Measurements from ENCODE around the gene TNFAIP1.
A peak's percentile ranks its signal among the peaks of the same experiment; 100 is the strongest.
"Not testable (repeated sequence)": the region's sequence is repeated elsewhere in the genome, so short reads cannot be mapped to it uniquely, and the experiment has no call there.

The TNFAIP1 gene

GRCh38 chr17:28325211-28325610 is 10.3 kb upstream of the TNFAIP1 start:
- DNase-seq, result no peak

DNA sequence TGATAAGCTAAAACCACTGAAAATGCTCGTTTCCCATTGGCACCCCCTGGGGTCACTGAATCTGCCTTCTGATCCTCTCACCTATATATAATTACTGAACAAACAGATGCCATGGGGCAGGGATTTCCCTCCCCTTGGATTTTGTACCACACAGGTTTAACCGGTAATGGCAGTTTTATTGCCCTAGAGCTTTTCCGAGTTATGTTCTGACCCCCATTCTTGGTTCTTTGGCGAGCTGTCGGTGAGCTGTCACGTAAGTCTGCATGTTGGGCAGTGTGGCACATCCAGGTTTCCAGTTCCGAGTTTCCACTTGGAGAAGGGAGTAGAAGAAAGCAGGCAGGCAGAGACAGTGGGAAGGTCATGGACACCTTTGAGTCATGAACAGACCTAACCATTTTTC is 9.4 kb upstream of the TNFAIP1 start:
- DNase-seq, result no peak

DNA sequence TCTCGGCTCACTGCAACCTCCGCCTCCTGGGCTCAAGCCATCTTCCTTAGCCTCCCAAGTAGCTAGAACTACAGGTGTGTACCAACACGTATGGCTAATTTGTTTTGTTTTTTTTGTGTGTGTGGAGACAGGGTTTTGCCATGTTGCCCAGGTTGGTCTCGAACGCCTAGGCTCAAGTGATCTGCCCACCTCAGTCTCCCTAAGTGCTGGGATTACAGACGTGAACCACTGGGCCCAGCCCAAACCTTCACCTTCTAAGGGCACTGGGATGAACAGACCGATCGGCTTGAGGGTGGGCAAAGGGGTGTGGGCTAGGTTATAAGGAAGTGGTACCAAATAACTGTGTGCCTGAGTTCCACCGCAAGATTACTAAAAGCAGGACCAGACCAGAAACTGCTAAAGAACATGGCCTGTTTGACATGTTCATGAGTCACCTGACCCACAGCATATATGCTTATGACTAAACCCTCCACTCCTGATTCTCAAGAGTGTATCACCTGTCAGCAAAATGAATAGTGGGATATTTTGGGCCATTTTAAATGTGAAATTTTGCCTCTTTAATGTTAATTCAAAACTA is 8.4 kb upstream of the TNFAIP1 start:
- no peak for DNase-seq

DNA sequence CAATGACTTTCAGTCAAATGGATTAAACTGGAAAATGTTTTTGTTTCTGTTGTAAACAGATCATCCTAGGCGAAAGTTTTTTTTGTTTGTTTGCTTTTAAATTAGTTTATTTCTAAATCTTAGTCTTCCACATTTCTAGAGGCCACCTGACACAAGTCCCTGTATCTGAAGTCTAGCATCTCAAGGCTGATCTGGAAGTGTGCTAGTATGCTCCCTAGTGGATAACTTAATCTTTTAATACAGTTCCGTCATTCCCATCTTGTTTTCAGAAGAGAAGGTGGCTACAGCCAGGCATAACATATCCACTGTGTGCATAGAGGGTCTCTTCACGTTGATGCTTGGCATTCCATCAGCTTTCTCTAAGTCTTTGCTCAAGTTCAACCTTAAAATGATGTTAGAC is 7.9 kb upstream of the TNFAIP1 start:
- DNase-seq, result no peak

- no peak for DNase-seq
Observed at GRCh38 chr17:28328325-28328724, 7.2 kb upstream of the TNFAIP1 start.

- DNase-seq, result no peak
Observed at GRCh38 chr17:28330671-28331070, 4.9 kb upstream of the TNFAIP1 start.

DNA sequence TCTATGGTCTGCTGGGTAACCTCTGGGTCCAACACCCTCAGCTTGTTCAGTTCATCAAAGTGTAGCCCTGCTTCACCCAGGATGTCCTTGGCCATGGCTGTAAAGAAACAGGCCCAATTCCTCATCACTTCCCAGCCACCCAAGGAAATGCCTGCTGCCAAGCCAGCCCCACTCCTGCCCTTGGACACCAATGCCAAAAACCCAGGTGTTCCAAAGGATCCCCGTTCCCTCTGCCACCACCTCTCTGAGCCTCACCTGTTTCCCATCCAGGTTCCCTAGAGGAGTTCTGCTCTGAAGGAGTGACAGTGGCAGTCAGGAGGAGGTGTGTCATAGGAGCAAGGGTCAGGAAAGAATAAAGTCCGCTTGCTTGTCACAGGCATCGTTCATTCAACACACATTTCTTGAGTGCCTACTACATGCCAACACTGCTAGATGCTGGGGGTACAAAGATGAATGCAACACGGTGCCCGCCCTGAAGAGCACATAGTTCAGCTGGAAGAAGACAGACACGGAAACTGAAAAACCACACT is 3.6 kb upstream of the TNFAIP1 start:
- DNase-seq, result no peak

DNA sequence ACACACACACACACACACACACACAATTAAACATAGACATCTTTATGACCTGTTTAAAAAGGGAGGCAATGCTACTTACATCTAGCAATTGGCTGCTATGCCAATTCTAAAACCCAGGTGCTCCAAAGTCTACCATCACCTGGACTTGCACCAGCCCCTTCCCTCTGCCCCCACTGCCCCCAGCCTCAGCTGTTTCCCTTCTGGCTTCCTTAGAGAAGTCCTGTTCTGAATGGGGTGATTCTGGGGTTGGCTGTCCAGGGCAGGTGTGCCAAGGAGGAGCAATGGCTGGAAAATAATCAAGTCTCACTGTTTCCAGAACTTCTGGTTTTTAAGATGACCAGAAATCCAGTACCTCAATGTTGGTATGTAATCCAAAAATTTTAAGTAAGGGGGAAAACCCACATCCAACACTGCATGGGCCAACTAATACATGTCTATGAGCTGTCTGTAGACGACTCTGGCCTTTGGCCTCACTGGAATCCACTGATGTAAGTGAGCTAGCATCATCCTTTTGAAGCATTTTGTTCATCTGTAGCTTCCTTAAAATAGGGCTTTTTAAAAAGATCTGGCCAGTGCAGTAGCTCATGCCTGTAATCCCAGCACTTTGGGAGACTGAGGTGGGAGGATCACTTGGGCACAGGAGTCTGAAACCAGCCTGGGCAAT is 2.3 kb upstream of the TNFAIP1 start:
- no peak for DNase-seq

DNA sequence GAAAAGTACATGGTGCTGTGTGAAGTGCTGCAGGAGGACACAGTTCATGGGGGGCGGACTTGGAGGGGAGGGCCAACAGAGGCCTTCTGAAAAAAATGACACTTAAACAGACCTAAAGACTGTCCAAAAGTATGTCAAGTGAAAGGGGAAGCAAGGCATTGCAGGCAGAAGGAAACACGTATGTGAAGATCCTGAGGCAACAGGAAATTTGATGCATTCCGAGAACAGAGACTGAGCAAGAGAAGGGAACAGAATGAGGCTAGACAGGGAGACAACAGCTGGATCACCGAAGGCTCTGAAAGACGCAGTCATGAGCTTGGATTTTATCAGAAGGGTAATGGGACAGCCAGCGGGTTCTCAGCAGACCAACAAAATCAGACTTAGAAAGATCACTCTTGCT is 1.4 kb upstream of the TNFAIP1 start:
- DNase-seq, result peak in 1 of 2 donors; percentile 18

DNA sequence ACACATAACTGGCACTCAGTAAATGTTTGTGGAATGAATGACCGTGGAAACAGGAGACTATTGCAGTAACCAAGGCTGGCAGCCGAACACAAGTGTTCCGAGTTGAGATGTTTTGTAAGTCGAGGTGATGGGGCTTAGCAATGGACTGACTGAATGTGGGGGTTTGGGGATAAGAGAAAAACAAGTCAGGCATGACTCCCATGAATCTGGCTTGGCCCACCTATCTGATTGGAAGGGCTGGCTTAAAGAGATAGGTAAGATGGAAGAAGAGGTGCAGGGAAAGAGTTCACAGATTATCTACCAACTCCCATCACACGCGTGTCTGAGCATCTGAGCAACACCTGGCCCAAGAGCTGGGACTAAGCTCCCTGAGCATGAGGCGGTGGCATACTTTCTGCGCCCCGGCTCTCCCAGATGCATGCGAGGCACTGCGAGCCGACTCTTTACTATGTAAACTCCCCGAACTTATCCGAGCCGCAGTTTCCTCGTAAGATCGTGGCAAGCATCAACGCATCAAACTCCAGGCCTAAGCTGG is 828 bp upstream of the TNFAIP1 start:
- DNase-seq, result no peak

- peak; percentile 21 to 46 for DNase-seq
Observed at GRCh38 chr17:28335959-28336871, 654 bp downstream of the TNFAIP1 start.

- no peak for DNase-seq
Observed at GRCh38 chr17:28338056-28338768, 2.7 kb downstream of the TNFAIP1 start.

- DNase-seq, result not testable (repeated sequence)
Observed at GRCh38 chr17:28338769-28339212, 3.2 kb downstream of the TNFAIP1 start.

GRCh38 chr17:28339431-28339830 is 3.9 kb downstream of the TNFAIP1 start:
- no peak for DNase-seq

DNA sequence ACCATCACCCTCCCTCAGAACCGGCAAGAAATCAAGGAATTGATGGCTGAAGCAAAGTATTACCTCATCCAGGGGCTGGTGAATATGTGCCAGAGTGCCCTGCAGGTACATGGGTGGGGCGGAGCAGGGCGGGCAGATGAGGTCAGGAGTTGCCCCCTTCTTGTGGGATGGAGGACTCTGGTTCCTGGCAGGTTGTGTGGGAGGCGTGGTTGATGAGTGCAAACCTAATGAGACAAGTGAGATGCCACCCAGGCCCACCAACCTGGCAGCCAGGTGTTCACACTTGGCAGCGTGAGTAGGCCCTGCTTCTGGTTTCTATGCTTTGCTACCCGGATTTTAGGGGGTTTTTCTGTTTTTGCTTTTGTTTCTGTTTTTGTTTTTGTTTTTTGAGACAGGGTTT is 4.8 kb downstream of the TNFAIP1 start:
- DNase-seq, result no peak

DNA sequence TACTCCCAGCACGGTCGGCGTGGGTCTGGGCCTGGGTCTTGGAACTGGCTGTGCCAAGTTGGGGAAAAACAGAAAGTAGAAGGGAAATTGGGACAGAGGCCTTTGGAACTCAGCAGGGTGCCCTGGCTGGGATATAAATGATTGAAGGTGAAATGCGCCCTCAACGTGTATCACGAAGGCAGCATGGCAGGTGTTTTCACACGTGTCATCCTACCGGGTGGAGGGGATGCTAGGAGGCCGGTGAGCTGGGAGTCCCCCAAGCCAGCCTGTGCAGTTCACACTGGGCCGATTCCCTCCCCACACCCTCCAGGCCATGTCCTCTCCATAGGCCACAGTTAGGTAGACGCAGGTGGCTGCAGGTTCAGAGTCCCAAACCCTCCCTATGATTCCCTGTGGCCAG is 6.0 kb downstream of the TNFAIP1 start:
- DNase-seq, result no peak

DNA sequence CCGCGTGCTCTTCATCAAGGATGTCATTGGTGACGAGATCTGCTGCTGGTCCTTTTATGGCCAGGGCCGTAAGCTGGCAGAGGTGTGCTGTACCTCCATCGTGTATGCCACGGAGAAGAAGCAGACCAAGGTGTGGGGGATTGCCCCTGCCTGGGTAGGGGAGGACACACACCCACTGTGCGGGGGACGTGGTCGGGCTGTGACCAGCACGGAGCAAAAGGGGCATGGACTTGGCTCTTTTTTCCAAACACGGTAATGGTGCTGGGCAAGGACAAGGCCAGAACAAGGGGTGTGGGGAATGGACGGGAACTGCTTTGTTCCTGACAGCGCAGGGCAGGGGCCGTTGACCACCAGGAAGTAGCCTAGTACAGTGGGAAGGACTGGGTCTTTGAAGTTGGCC is 6.8 kb downstream of the TNFAIP1 start:
- no peak for DNase-seq

DNA sequence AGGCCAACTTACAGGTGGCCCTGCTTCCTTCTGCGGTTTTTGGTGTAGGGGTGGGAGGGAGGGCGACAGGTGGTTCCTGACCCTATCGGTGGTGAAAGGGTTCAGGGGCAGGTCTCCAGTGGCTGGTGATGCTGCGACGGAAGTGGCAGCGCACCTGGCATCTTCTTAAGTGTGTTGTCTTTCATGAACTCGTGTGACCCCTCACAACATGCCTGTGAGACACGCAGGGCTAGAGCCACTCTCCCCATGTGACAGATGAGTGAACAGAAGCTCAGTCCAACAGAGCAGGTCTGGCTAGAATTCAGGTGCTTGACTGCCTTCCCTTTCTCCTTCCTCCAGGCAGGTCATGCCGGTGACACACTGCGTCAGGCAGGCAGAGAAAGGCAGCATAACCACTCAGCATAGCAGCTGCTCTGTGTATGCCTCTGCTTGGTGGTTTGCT is 8.0 kb downstream of the TNFAIP1 start:
- DNase-seq, result no peak

DNA sequence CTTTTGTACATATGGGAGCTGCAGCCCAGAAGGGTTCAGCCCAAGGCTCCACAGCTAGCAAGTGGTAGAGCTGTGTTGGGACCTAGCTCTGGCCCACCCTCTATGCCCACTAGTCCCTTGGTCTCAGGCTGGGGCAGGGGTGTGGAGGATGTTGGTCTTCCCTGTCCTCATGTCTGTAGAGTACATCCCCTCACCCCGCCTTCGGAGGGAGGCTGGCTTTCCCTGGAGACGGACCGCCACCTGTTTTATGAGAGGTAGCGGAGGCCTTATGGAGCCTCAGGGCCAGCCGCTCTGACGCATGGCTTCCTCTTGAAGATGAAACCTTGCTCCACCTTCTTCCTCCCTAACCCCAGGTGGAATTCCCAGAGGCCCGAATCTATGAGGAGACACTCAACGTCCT is 8.4 kb downstream of the TNFAIP1 start:
- DNase-seq, result no peak

DNA sequence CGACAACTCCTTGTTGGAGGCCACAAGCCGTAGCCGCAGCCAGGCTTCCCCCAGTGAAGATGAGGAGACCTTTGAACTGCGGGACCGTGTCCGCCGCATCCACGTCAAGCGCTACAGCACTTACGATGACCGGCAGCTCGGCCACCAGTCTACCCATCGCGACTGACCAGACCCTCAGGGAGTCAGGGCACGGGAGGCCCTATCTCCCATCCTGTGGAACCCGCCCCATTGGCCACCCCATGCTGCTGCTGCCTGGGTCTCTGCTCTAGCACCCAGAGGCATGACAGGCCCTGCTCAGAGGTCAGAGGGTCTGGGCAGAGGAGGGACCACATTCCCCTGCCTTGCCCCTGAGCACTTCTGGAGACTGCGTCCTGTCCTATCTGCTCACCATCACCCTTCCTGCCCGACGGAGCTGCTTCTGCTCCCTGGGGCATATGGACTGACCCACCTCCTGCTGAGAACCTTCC is 8.9 kb downstream of the TNFAIP1 start:
- no peak for DNase-seq

DNA sequence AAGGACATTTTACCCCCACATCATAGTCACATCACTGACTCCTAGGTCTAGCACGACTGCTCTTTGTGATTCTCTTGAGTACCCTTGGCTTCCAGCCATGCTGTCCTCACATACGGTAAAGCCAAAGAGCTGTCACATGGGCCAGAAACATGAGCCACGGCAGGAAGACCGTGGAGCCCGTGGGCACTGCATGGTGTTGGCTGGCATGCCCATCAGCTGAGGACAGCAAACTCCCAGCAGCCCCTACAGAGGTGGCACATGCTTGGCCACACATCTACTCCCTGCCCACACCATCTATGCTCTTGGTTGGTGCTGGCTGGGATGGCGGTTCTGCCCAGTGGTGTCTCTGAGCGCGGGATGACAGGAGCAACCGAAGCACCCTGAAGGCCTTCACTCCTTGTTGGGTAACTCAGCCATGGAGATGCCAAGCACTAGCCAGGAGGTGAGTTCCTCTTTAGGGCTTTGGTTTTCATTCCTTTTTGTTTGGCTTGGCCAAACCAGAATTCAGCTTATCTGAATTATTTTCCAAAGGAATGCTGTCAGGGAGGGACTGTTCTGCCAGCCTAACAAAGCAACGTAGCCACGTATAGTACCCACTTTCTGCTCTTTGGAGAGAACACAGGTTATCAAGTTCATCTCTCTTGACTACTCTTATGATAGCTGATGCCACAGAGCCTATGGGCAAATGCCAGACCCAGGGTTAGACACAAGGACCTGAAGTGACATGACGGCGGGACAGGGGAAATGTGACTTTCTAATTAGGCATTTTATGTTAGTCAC is 10.0 kb downstream of the TNFAIP1 start:
- no peak for DNase-seq

DNA sequence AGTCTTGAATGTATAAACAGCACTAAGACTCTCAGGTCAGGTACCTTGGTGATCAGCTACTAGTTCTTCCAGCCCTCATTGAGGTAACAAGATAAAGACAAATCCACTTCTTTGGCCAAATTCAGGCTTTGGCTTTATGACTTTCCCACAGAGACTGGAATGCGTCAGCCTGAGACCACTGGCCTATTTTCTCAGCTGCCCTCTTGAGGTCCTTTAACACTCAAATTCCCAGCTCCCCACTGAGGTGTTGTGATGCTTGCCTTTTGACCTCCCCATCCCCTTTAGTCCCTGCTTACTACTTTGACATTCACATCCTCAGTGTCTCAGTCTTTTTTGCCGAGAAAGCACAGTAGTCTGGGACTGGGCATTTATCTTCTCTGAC is 10.6 kb downstream of the TNFAIP1 start:
- no peak for DNase-seq
